Endothelial cell (in vitro differentiated cells): ENCODE measurements around the gene TMEM81. TPM values are rescaled to one million over a fixed set of nuclear protein-coding genes. Genes with fewer than 3 reads are reported as not detected.
A peak's percentile ranks its signal among the peaks of the same experiment; 100 is the strongest.

Source experiments
- DNase-seq: peaks from one replicate; pipeline ENCODE4 v3.0.0; 2021; ENCODE audit warnings: low spot score
- H3K27ac Mint-ChIP-seq: one replicate; pipeline ENCODE4 v1.8.0; 2021; ENCODE audit warnings: mixed read lengths, inconsistent platforms; ENCODE audit not compliant: unreplicated experiment
- H3K27me3 Mint-ChIP-seq: one replicate; pipeline ENCODE4 v1.8.0; 2021; ENCODE audit warnings: mild to moderate bottlenecking, moderate library complexity, mixed read lengths, inconsistent platforms; ENCODE audit not compliant: unreplicated experiment
- H3K36me3 Mint-ChIP-seq: one replicate; pipeline ENCODE4 v1.8.0; 2021; ENCODE audit warnings: mild to moderate bottlenecking, low read depth, mixed read lengths, inconsistent platforms; ENCODE audit not compliant: unreplicated experiment
- H3K4me1 Mint-ChIP-seq: one replicate; pipeline ENCODE4 v1.8.0; 2021; ENCODE audit warnings: mild to moderate bottlenecking, mixed read lengths, inconsistent platforms; ENCODE audit not compliant: unreplicated experiment
- H3K4me3 Mint-ChIP-seq: one replicate; pipeline ENCODE4 v1.8.0; 2021; ENCODE audit warnings: mild to moderate bottlenecking, mixed read lengths, inconsistent platforms; ENCODE audit not compliant: unreplicated experiment
- H3K9me3 Mint-ChIP-seq: one replicate; pipeline ENCODE4 v1.8.0; 2021; ENCODE audit warnings: mixed read lengths, inconsistent platforms; ENCODE audit not compliant: unreplicated experiment
- total RNA-seq: library from RNA; stranded (reverse); fragmentation: NEBNext Ultra II Directional; extraction: Animal tissue kit (Norgen Biotek cat#: 25700); gene quantifications from one replicate; pipeline ENCODE4 v1.2.1, GENCODE V29; 2021; ENCODE audit not compliant: unreplicated experiment
- TF ChIP-seq, protein P1 (sequence below): fragments of 200-600 bp; sonication (generic); IDR thresholded peaks from one replicate; pipeline ENCODE4 v1.5.0; 2021; ENCODE audit warnings: antibody characterized with exemption; ENCODE audit not compliant: unreplicated experiment

Gene TMEM81
- total RNA-seq, 1 donor from 2014 or later, result 3.7 TPM

DNA sequence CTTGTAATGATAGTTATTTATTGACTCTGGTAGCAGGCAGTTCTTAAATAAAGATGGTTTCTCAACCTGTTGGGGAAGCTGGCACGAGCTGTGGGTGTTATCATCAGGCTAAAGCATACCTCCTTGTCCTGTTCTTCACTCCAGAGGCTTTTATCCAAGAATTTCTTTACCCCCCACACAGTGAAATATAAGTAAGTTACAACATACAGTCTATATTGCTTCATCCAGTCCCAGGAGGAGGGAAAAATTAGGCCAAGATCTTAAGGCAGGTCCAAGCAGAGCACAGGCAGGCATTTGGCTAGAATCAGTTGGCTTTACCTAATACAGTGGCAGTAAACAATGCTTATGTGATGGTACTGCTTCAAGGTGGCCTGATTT is 6.3 kb downstream of the TMEM81 start:
- TF ChIP-seq, protein P1, sequence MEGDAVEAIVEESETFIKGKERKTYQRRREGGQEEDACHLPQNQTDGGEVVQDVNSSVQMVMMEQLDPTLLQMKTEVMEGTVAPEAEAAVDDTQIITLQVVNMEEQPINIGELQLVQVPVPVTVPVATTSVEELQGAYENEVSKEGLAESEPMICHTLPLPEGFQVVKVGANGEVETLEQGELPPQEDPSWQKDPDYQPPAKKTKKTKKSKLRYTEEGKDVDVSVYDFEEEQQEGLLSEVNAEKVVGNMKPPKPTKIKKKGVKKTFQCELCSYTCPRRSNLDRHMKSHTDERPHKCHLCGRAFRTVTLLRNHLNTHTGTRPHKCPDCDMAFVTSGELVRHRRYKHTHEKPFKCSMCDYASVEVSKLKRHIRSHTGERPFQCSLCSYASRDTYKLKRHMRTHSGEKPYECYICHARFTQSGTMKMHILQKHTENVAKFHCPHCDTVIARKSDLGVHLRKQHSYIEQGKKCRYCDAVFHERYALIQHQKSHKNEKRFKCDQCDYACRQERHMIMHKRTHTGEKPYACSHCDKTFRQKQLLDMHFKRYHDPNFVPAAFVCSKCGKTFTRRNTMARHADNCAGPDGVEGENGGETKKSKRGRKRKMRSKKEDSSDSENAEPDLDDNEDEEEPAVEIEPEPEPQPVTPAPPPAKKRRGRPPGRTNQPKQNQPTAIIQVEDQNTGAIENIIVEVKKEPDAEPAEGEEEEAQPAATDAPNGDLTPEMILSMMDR, result no peak
- Mint-ChIP-seq H3K4me1 (no peaks in the 10 kb centered on the region), H3K27me3 (peaks cover 7% of the 10 kb centered on the region), H3K9me3 (no peaks in the 10 kb centered on the region), H3K27ac (no peak overlapping the region), H3K36me3 (peaks cover 1% of the 10 kb centered on the region), H3K4me3 (no peak overlapping the region)
- no peak for DNase-seq

DNA sequence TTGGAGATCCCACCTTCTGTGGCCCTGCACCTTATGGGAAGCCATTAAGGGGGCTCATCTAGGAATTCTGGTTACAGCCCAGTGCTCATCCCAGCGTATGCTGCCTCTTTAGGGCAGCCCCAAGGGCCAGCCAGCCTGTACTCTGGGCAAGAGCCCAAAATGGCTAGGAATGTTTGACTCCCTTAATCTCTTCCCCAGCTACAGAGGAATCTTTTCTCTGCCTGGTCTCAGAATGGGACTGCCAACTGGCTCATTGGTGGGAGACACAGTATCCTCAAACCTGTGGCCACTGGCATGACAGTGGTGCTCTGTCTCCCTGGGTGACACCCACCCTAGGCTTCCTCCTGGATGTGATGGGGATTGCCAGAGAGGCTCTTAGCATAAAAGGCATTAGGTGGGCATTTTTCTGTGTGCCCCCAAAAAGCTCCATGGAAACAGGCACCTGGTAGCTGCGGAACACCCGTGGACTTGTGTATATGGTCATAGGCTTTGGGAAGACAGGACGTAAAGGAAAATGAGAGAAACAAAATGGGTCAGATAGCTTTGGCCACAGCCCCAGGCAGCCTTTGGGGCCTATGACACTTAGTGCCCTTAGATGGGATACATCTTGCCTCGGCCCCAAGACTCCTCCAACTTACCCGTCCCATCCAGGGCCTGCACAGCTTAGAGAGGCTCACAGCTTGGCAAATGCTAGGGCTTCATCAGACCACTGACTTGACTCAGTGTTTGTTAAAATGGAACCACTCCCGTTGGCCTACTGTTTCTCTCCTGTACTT is 6.9 kb downstream of the TMEM81 start:
- no peak for DNase-seq
- Mint-ChIP-seq H3K4me3 (no peak overlapping the region), H3K27me3 (peaks cover 7% of the 10 kb centered on the region), H3K36me3 (no peaks in the 10 kb centered on the region), H3K27ac (no peak overlapping the region), H3K9me3 (no peaks in the 10 kb centered on the region), H3K4me1 (no peaks in the 10 kb centered on the region)
- TF ChIP-seq, protein P1, result no peak

DNA sequence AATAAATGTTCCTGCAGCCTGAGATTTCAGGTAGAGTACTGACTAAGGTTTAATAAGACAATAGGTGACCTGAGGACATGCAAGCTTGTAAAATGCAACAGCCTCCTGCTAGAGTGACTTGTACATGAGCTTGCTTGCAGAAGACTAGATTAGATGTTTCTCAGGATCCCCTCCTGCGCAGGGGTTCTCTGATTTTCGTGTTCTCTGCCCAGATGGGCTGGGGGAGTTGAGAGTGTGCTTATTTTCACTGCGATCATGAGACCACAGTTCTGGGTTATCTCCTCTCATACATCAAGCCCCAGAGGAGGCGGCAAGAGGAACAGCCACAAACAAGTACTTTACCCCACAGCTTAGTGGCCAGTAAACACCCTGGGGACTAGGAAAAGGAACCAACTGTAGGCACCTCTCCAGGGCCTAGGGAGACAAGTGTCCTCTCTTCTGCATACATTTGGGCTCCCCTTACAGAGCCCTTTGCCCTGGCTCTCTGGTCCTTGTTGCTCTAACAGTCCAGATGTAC is 8.0 kb downstream of the TMEM81 start:
- H3K27ac Mint-ChIP-seq, result no peak overlapping the region
- peaks cover 7% of the 10 kb centered on the region for H3K27me3 Mint-ChIP-seq
- H3K9me3 Mint-ChIP-seq, result no peaks in the 10 kb centered on the region
- no peak for DNase-seq
- no peaks in the 10 kb centered on the region for H3K4me1 Mint-ChIP-seq
- H3K36me3 Mint-ChIP-seq, result no peaks in the 10 kb centered on the region
- no peak overlapping the region for H3K4me3 Mint-ChIP-seq
- TF ChIP-seq, protein P1, result no peak

DNA sequence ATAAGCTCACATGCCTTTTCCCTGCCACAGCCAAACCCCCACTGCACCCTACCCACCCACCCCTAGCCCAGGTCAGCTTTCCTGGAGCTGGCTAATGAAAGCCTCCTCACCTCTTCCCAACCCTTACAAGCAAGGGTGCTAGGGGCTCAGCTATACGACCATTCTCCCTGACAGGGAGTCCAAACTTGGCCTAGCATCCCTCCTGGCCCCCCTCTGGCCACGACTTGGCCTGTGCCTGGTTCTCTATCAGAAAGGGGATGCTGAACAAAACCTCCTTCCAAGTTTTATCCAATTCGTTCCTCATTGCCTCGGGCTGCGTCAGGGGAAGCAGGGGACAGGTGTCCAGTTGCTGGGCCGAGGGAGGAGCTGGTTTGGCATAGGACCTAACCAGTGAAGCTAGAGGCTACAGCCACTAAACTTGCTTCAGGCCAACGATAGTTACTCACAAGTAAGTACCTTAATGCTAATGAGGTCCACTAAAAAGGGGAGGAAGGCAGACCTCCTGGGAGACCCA is 8.6 kb downstream of the TMEM81 start:
- H3K4me3 Mint-ChIP-seq, result no peak overlapping the region
- peaks cover 9% of the 10 kb centered on the region for H3K27me3 Mint-ChIP-seq
- H3K27ac Mint-ChIP-seq, result no peak overlapping the region
- no peaks in the 10 kb centered on the region for H3K4me1 Mint-ChIP-seq
- no peaks in the 10 kb centered on the region for H3K9me3 Mint-ChIP-seq
- H3K36me3 Mint-ChIP-seq, result no peaks in the 10 kb centered on the region
- no peak for DNase-seq
- TF ChIP-seq, protein P1, result no peak

DNA sequence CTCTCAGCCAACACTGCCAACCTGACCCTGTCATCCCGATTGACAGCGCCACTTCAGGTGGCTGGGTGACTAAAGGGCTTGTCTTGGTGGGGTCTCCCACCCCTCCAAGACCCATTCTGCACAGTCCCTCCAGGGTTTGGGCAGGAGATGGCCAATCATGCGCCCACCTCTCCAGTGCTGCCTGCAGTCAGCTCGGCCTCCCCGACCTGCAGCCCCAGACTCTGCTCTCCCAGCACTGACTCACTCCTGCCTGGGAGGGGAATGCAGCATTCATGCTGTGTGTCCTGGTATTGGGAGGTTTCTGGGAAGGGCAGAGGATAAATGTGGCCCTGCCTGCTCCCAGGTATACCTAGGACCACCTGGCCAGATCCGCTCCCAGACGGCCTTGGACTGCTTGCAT is 9.7 kb downstream of the TMEM81 start:
- Mint-ChIP-seq H3K27ac (peak overlapping the region; percentile 18), H3K4me1 (no peaks in the 10 kb centered on the region), H3K36me3 (no peaks in the 10 kb centered on the region), H3K9me3 (no peaks in the 10 kb centered on the region), H3K27me3 (peaks cover 9% of the 10 kb centered on the region), H3K4me3 (no peak overlapping the region)
- TF ChIP-seq, protein P1, result no peak
- no peak for DNase-seq
